ENCODE measurements around the gene DUOXA1. TPM values are rescaled to one million over a fixed set of nuclear protein-coding genes. Genes with fewer than 3 reads are reported as not detected.
"Not testable (repeated sequence)": the region's sequence is repeated elsewhere in the genome, so short reads cannot be mapped to it uniquely, and the experiment has no call there.

The DUOXA1 gene
- total RNA-seq, 1 donor from 2014 or later = 5.9 TPM

DNA sequence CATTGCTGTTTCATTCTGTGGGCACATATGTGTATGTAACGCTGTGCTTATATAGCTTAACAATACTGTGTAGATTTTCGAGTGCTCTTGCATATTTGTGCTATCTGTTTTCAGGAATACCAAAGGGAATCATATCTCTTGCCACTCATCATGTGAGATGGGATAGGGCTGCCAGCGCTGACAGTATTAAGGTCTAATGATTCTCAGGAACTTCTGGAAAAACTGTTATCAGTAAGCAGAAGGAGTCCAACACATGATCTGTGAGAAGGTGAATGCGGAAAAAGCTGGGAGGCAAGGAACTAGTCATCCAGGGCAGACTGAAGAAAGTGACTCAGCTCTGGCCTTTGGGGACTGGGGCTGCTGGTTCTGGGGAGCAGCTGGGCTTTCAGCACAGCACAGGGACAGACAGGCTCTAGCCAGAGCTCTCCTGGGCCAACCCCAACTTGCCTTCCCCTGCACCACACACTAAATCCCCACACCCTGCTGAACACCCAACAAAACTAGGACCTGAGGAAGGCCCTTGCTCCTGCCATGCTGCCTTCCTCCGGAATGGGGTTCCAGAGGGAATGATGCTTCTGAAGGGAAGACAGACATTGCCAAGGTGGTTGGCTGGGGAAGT, 49.9 kb downstream of the DUOXA1 start:
- intact Hi-C loops (cut with DNase I); ATAC-seq; DNase-seq (ENCODE audit: low spot score): not testable (repeated sequence)

DNA sequence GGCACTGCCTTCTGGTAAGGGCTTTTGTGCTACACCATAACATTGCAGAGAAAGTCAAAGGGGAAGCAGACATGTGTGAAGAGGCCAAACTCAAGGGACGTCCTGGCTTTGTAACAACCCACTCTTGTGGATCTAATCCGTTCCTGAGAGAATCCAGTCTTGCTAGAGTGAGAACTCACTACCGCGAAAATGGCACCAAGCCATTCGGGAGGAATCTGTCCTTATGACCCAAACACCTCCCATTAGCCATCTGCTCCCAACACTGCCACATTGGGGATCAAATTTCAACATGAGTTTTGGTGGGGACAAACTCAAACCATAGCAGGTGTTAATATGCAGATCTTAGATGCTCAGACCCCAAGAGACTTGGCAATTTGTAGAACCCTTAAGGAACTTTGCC, 50.5 kb downstream of the DUOXA1 start:
- ATAC-seq; intact Hi-C loops (cut with DNase I); DNase-seq (ENCODE audit: low spot score): not testable (repeated sequence)

DNA sequence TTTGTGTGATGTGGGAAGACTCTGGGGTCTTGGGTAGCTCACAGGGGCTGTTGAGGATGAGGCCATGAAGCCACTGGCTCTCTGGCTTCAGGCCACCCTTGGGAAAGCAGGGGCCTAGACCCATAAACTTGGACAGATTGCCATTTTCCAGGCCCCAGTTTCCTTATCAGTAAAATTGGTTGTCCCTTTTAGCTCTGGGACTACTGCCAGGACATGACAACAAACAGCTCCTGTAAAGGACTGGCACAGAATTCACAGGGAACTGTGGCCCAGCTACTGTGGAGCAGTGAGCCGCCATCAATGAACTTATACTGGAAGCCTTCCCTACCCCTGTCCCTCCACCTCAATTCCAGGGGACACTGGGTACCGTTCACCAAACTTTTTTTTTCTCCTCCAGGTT, 52.3 kb downstream of the DUOXA1 start:
- intact Hi-C loops (cut with DNase I); ATAC-seq: not testable (repeated sequence)

DNA sequence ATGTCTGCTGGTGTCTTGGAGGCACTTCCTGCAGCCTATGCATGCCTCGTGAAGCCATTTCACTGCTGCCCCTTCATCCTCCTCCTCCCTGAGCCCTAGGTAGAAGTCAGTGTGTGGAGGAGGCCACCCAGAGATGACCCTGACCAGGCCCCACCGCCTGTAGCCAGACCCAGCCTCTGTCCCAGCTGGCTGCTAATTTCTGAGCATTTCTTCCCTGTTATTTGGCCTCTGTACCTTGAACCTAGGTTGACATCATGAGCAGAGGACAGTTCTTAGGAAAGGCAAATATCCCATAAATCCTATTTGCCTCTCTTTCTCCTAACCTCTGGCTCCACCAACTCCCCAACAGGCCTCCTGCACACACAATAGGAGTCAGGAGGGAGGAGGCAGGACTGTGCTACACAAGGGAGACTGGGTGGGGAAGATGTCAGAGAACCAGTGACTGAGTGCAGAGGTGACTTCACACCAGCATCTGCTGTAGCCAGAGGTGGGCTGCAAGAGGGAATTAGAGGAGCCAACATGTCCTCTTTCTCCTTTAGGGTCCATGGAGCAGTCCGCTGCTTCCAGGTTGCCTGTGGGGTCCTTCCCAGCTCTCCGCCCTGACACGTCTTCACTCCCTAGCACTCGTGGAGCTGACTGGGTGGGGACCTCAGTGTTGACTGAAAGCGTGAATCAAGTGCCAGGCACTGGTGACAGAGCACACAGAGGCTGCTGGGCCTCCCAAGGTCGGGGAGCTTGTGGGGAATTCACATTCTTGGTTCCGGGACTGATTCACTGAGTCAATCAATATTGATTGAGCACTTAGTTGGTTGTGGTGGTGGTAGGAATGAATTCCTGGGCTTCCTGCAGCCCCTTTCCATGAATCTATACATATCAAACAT, 54.0 kb downstream of the DUOXA1 start:
- DNase-seq (ENCODE audit: low spot score); ATAC-seq; intact Hi-C loops (cut with DNase I): not testable (repeated sequence)

More for the DNA sequence above, 52.3 kb downstream of the DUOXA1 start:
- not testable (repeated sequence) for DNase-seq (ENCODE audit: low spot score)

DNA sequence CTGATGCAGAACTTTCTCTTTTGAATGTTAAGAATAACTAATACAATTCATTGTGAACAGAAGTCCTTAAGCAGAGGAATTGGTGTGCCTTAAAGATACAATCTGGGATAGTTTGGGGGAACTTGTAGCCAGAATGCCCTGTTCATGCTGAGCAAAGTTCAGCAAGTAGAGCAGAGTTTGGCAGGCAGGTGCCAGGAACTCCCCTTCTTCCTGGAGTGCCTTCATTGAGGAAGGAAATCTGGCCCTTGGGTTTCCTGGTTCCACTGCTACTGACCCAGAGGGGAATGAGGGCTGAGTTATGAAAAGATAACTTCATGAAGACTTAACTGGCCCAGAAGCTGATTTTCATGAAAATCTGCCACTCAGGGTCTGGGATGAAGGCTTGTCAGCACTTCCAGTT, 56.1 kb downstream of the DUOXA1 start:
- intact Hi-C loops (cut with DNase I); ATAC-seq: not testable (repeated sequence)

DNA sequence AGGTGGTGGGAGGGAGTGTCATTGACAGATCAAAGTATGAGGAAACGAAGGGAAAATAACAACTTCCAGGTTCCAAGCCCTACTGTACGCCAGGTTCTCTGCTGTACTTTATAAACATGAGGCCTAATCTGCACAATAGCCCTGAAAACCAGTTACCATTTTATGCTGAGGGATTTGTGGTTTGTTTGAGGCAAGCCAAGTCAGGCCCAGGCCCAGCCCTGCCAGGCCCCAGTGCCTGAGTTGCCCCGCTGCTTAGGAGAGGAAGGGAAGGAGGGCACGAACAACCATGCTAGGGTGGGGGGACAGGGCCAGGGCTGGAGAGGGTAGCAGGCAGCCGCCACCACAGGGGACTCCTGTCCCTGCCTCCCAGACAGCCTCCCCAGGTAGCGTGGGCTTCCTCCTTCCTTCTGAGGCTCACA, 59.7 kb downstream of the DUOXA1 start:
- intact Hi-C loops (cut with DNase I); DNase-seq (ENCODE audit: low spot score); ATAC-seq: not testable (repeated sequence)

More for the DNA sequence above, 56.1 kb downstream of the DUOXA1 start:
- not testable (repeated sequence) for DNase-seq (ENCODE audit: low spot score)

Other genes starting within 250 kb of the DUOXA1 start
- gene TERB2, start 173.2 kb downstream of the DUOXA1 start, total RNA-seq = not detected
- 15.4 TPM for gene SORD, start 106.7 kb downstream of the DUOXA1 start, total RNA-seq
- 1.5 TPM for gene DUOX2, start 15.7 kb downstream of the DUOXA1 start, total RNA-seq
- not detected for gene DUOXA2, start 15.6 kb downstream of the DUOXA1 start, total RNA-seq
- 5.9 TPM for gene DUOX1, start 115 bp upstream of the DUOXA1 start, total RNA-seq
- 15.4 TPM for gene SHF, start 58.1 kb upstream of the DUOXA1 start, total RNA-seq
- not detected for gene SLC28A2, start 122.4 kb upstream of the DUOXA1 start, total RNA-seq
- 288 TPM for gene GATM, start 248.7 kb upstream of the DUOXA1 start, total RNA-seq